Tibial nerve (tissue), 4 donors: ENCODE results near the gene ZNF407.

Source experiments
- EP300 ChIP-seq, 2 donors: sonication (generic); formaldehyde crosslinking; IDR thresholded peaks; one replicate each; pipeline ENCODE4 v1.6.1; 2017; ENCODE audit warnings: antibody characterized with exemption in 2 of 2, mild to moderate bottlenecking in 1 of 2
- TF ChIP-seq, protein P1 (sequence below), 5 experiments: fragments of 200-600 bp in 3 of 5; fragments of 450-650 bp in 2 of 5; sonication (generic) in 3 of 5; IDR thresholded peaks; one replicate each; pipeline ENCODE4 v1.5.1; 2016 to 2019; ENCODE audit warnings: antibody characterized with exemption in 5 of 5, mild to moderate bottlenecking in 3 of 5, moderate library complexity in 2 of 5

DNA sequence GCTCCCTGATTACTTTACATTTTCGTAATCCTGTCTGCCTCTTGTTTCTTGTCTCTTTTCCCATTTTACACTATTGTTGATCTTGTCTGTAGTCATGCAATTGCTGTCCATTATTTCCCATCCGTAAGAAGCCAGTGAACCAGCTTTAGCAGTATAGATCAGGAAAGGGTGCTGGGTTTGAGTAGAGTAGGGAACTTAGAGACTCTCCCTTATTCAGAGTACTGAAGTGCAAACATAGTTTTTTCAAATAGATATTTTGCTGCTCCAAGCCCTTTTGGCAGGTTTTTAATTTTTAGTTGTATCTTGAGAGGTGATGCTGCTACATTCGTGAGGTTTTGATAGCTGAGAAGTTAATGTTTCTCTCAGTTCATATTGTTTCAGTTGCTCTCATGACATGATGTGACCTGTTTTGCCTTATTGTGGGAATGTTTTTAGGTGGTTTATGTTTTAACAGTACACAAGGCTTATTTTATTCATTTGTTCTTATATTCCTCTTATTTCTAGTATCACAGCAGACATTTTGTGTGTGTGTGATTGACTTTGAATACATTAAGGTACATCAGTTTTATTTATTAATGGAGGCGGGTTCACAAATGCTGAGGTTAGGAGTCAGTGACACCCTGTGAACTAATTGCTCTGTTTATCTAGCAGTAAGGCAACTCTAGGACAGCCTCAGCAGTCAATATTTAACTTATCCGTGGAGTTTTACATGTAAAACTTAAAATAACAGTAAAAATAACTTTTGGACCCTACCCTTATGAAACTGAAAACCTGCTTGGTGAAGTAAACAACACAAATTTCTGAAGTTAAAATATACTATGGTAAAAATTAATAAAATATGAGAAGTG is 118.4 kb downstream of the ZNF407 start:
- TF ChIP-seq, protein P1, sequence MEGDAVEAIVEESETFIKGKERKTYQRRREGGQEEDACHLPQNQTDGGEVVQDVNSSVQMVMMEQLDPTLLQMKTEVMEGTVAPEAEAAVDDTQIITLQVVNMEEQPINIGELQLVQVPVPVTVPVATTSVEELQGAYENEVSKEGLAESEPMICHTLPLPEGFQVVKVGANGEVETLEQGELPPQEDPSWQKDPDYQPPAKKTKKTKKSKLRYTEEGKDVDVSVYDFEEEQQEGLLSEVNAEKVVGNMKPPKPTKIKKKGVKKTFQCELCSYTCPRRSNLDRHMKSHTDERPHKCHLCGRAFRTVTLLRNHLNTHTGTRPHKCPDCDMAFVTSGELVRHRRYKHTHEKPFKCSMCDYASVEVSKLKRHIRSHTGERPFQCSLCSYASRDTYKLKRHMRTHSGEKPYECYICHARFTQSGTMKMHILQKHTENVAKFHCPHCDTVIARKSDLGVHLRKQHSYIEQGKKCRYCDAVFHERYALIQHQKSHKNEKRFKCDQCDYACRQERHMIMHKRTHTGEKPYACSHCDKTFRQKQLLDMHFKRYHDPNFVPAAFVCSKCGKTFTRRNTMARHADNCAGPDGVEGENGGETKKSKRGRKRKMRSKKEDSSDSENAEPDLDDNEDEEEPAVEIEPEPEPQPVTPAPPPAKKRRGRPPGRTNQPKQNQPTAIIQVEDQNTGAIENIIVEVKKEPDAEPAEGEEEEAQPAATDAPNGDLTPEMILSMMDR (IDR thresholded peaks at IDR 0.05), result no peak
- TF ChIP-seq EP300 (IDR thresholded peaks at IDR 0.05), result no peak
